NOMO-1 treated with dmso at 0.1 percent for 144 hours (cell line): ENCODE measurements around the gene FAM47E.
"Not testable (repeated sequence)": the region's sequence is repeated elsewhere in the genome, so short reads cannot be mapped to it uniquely, and the experiment has no call there.

ENCODE experiments used
- DNase-seq: peaks from one replicate; lab custom pipeline; 2025; ENCODE audit not compliant: unreplicated experiment; lab: John Stamatoyannopoulos, UW

FAM47E gene

DNA sequence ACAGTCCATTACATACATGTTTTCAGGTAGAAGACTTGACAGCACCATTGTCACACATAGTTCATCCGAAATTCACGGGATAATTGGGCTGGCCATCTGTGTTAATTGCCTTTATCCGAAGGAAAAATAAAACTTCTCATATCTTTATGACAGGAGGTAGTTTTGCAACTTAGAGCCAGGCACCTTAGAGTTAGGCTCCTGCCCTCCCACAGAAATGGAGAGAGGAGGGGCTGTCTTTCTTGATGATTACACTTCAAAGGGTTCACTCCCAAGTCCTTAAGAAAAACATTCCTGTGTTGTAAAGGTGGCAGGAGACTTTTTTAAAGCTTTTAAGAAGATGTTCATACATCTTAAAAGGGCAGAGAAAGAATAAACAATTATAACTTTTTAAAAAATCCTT lies 27.4 kb upstream of the FAM47E start:
- no peak for DNase-seq

DNA sequence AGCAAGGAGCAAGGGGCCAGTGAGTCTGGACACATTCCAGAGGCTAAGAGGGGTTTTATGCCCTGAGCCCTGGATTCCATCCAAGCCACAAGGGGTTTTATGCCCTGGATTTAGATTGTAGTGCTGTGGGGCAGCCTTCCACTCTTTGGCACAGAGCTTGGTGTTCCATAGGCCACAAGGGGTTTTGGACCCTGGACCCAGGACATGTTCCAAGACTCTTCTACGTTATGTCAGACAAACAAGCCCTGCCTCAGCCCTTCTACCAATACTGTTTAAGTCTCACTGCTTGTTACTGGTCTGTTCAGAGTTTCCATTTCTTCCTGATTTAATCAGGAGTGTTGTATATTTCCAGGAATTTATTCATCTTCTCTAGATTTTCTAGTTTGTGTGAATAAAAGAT lies 25.1 kb upstream of the FAM47E start:
- DNase-seq: no peak

DNA sequence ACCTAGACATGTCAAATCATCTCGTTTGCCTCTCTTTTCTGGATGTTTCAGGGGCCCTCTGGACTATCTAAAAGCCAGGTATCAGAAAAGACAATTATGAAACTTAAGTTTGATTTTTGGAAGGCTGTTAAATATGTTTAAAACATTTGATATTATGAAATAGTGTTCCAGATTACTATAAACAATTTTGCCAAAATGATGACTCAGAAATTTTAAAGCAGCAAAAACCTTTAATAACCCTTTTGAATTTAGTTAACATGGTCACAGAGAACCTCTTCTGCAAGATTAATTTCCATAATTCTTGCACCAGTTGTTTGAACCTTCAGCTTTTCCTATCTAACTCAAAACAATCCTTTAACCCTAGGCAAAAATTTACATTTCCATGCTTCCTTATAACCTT lies 18.8 kb upstream of the FAM47E start:
- DNase-seq: no peak

DNA sequence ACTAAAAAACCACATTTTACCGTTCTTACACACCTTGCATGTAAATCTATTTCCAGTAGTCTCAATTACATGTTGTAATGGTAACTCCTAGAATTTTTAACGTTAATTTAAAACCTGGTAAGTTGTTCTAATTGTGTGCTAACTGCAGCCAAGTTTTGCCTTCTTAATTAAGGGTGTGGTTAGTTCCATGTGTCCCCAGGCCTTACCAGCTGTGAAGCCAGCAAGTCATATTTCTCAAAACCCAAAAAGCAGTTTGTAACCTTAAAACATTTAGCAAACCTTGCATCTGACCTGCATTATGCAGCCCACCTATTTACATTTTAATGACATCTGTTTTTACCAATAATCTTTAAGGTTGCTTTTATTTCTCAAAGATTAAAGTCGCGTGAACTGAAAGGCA lies 18.4 kb upstream of the FAM47E start:
- no peak for DNase-seq

DNA sequence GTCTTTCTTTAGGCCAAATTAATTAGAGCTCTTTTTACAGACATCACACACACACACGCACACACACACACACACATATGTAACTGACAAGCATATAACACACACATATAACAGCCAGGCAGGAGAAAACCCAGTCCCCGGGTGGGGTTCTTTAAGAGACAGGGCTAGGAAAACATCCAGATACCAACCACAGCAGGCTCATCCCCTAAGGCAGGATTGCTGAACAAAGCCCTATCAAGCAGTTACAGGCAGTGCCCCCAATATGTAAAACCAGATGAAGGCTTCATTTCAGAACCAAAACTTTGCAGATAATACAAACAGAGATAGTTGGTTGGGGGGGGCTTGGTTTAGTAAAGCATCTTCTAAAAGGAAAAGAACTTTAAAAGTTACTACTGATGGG lies 18.0 kb upstream of the FAM47E start:
- no peak for DNase-seq

DNA sequence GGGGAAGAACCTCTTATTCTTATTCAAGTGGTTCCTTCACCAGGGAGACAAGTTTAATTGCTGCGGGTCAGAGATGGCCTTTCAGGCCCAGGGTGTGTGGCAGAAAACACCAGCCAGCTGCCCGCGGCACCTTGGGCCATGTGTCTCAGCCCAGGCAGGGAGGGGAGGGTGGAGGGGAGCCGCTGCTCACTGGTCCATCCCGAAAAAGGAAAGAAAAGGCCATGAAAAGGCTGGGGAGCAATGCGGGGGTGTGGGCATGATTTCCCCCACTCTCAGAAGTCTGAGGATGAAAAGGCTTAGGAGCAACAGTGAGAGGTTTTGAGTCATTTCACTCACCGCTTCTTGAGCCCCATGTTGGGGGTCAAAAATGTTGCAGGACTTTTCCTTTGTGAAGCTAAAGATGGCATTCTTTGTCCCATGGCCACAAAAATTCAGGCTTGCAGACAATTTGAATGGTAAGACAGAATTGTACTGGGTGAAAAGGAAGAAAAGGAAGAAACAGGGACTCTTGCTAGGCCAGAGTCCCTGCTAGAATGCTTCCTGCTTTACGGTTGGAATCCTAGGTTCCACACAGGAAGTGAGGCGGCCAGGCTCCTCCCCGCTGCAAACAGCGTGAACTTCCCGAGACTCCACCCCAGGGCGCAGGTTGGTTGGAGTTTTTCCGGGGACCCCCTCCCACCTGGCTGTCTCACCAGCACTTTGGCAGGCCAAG lies 17.4 kb upstream of the FAM47E start:
- DNase-seq: no peak

DNA sequence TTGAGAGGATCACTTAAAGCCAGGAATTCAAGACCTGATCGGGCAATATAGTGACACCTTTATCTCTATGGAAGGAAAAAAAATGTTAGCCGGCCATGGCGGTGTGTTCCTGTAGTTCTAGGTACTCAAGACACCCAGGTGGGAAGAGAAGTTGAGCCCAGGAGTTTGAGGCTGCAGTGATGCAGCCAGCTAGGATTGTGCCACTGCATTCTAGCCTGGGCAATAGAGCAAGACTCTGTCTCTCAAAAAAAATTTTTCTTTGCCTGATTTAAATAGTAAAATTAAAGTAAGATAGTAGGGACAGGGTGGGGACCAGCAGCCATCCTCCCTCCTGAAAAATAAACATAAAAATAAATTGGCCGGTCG lies 16.9 kb upstream of the FAM47E start:
- DNase-seq: no peak

DNA sequence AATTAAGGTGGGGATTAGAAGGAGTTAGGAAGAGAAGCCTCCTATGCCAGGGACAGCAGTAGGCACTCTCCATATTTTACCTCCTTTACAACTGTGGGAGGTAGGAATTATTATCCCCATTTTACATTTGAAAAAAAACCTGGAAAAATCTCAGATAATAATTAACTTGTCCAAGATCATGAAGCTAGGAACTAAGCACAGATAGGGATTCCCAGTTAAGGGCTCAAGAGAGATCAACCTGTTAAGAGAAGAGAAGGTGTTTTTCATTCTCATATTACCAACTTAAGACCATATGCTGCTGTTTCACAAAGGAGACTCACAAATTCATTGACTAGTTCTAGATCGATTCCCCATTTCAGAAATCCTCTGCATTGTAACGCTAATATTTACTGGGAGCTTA lies 16.1 kb upstream of the FAM47E start:
- DNase-seq: no peak

DNA sequence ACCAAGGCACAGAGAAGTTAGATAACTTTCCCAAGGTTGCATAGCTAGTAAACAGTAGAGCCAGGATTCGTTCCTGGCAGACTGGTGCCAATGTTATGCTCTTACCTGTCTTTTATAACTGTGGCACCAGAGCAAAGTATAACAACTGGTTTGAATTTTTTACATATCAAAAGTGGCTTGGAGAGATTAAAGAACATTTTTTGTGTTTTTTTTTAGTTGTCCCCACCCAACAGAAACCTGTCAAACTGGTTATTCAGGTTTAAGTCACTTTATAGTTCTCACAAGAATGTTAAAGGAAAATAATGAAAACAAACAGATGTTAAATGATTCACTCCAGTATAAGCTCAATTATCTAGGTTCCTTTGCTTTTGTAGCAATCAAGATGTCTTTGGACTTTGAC lies 15.6 kb upstream of the FAM47E start:
- no peak for DNase-seq

DNA sequence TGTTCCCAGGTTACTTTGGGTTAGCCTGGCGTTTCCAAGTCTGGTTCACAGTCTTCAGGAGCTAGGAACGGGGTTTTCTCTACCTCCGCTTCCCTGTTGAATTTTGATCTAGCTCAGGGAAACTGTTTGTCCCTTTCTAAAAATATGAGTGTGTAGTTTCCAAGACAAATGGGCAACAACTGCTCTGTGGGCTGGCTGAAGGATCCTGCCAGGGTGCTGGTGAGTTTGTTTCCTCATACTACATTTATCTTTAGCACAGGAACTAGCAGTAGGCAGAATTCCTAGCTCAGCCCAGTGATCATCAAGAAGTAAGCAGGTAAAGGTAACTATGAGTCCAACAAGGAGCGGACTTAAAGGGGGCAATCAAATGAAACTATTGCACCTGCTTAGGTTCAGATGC lies 13.3 kb upstream of the FAM47E start:
- no peak for DNase-seq

DNA sequence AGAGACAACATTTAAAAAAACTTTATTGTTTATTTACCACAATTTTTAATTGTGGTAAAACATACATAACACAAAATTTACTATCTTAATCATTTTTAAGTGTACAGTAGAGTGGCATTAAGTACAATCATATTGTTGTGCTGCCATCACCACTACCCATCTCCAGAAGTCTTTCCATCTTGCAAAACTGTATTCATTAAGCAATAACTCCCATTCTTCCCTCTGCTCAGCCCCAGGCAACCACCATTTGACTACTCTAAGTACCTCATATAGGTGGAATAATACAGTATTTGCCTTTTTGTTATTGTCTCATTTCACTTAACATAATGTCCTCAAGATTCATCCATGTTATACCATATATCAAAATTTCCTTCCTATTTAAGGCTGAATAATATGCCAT lies 12.8 kb upstream of the FAM47E start:
- no peak for DNase-seq

DNA sequence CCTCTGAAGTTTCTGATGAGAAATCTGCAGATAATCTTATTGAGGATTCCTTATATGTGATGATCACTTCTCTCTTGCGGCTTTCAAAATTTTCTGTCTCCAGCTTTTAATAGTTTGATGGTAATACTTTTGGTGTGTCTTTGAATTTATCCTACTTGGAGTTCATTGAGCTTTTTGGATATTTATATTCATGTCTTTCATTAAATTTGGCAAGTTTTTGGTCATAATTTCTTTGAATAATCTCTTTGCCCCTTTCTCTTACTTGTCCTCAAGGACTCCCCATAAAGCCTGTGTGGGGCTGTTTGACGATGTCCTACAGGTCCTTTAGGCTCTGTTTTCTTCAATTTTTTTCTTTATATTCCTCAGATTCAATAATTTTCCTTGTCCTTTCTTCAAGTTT lies 11.3 kb upstream of the FAM47E start:
- no peak for DNase-seq

DNA sequence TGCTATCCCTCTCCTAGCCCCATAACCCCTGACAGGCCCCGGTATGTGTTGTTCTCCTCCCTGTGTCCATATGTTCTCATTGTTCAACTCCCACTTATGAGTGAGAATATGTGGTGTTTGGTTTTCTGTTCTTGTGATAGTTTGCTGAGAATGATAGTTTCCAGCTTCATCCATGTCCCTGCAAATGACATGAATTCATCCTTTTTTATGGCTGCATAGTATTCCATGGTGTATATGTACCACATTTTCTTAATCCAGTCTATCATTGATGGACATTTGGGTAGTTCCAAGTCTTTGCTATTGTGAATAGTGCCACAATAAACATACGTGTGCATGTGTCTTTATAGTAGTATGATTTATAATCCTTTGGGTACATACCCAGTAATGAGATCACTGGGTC lies 7.6 kb upstream of the FAM47E start:
- DNase-seq: not testable (repeated sequence)

DNA sequence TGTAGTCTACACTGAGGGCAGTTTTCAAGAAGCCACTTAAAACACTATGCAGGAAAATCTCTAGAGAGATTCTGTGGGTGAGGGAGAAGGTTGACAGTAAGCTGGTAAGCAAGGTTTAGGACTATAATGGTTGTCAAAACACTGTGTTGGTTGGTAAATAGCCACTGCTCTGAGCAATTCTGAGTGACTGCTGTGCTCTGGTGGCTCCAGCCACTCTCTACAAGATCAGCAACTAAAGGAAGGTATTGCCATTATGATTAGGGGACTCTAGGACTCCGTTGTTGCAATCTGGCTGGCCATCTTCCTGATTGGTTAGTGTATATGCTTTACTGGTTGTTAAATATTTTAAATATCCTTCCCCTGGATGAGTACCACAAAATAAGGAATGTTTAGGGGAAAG lies 5.5 kb upstream of the FAM47E start:
- no peak for DNase-seq

DNA sequence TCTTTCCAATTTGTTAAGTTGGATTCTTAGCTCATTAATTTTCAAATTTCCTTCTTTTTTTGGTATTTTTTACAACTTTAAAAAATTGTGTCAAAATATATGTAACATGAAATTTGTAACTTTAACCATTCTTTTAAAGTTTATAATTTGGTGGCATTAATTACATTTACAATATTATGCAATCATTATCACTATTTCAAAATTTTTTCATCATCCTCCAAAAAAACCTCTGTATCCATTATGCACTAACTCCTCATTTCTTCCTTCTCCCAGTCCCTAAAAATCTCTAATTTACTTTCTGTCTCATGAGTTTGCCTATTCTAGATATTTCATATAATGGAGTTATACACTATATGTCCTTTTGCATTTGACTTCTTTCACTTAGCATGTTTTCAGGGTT lies 4.7 kb upstream of the FAM47E start:
- DNase-seq: no peak

DNA sequence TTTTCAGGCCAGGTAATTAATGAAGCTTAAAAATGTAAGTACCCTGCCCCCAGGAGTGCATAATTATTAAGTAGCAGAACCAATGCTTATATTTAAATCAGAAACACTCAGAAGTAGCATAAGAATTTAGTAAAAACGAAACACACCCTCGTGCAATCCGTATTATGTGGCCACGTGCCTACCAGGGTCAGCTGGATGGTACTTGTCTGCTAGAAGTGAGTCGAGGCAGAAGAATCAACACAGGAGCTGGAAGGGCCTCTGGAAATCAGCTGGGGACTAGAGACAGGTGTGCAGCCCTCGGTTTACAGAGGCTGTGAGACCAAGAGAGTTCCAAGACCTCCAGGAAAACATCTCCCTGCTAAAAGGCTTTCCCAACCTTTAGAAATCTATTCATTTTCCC lies 559 bp upstream of the FAM47E start:
- DNase-seq: no peak

DNA sequence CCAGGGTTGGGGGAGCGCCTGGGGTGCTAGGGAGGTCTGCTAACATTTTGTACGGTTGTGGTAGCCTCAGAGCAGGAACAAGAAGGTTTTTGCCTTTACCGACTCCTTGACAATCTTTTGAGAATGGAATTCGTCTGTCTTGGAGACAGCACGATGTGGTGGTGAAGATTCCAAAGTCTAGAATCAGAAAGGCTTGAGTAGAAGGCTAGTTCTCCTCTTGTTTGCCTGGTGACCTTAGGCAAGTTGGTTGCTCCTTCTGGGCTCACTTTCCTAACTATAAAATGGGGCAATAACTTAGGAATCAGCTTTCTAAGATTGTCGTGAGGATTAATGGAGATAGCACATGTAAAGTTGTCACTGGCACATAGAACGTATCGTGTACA lies 741 bp downstream of the FAM47E start:
- no peak for DNase-seq

DNA sequence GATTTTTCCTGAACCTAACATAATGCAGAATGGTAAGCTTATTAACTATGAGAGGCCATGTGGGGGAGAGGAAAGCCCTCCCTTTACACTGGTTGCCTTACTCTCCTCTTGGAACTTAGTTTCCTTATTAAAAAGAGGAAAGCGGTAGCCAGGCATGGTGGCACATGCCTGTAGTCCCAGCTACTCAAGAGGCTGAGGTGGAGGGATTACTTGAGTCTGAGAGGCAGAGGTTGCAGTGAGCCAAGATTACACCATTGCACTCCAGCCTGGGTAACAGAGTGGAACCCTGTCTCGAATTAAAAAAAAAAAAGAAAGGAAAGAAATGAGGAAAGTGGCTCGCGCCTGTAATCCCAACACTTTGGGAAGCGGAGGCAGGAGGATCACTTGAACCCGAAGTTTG lies 2.0 kb downstream of the FAM47E start:
- DNase-seq: no peak

DNA sequence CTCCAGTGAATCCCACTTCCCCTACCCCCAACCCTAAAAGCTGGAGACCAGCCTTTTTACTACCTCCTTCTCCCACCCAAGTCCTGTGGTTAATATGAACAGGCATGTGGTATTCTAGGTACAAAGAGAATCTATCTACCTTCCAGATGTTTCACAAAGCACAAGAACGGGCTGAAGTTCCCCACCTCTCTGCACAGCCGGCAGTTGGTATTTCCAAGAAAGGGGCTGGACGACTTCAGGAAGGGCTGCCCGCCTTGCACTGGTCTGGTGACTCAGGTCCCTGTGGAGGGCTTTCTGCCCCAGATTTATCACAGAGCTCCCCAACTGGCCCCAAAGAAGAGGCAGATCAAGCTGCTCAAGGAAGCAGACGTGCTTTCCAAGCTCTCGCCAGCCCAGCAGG lies 4.5 kb downstream of the FAM47E start:
- DNase-seq: no peak

DNA sequence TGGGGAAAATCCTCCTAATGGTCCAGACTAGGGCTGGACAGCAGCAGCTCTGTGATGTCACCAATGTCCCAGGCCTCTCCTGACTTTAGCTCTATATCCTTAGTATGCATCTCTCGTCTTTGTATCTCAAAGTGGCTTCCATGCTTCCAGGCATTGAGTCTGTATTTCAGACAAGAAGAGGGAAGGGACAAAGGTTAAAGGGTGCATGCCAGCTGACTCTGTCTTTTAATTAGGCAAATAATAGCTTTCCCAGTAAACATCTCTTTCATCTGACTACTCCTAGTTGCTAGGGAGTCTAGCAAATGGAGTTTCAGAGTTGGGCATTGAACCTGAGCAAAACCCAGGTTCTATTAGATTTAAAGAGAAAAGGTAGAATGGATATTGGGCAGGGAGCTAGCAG lies 5.4 kb downstream of the FAM47E start:
- no peak for DNase-seq

DNA sequence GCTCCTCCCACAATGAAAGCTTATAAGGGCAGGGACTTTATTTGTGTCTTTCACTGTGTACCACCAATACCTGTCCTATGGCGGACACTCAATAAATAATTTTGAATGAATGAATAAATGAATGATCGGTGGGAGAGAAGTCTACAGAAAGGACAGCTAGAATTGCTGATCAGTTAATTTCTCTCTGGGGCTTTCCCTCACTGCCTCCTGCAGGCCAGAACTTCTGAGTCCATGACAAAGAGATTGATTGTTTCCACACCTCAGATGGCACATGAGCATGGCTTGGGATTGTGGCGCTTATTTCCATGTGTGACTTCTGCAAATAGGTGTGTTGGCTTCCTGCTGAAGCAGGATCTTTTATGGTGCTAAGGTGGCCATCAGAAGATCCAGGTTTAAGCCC lies 6.3 kb downstream of the FAM47E start:
- DNase-seq: no peak

DNA sequence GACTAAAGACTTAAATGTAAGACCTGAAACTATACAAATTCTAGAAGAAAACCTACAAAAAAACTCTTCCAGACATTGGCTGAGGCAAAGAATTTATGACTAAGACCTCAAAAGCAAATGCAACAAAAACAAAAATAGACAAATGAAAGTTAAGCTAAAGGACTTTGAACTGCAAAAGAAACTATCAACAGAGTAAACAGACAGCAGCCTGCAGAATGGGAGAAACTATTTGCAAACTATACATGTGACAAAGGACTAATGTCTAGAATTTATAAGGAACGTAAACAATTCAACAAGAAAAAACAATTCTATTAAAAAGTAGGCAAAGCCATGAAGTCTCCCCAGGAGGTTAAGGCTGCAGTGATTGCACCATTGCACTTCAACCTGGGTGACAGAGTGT lies 9.1 kb downstream of the FAM47E start:
- no peak for DNase-seq

DNA sequence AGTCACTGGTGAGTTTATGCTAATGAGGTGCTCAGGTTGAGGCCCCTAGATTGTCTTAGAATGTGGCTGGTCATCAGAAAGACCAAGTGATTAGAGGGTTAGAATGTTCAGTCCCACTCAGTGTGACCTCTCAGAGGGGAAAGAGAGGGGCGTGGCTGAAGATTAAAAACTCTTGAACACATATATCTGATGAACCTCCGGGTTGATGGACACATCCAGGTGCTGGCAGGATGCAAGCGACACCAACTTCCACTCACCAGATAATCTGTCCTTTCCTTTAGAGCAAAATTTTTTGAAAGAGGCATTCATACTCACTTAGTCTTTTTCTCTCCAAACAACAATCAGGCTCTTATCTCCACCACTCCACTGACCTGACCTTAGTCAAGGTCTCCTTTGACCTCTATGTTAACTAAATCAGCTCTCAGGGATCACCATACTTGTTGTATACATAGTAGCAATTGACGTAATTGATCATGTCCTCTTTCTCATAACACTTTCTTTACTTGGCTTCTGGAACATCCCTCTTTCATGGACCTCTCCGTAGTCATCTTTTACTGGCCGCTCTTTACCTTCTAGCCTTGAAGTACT lies 14.2 kb downstream of the FAM47E start:
- no peak for DNase-seq
